ENCODE data around the gene SNAI3.

The SNAI3 gene

GRCh38 chr16:88686439-88687253 lies at the start of gene SNAI3:
Gene SNAI3 (minus strand): TSS chr16:88686507. CDS start chr16:88686406, 101 bp downstream.
- DNase-seq = peak; percentile 37

- no peak for DNase-seq
Measured at GRCh38 chr16:88736088-88736487, 49.8 kb upstream of the SNAI3 start.

GRCh38 chr16:88735616-88736015 lies 49.3 kb upstream of the SNAI3 start:
- DNase-seq = no peak

- no peak for DNase-seq
Measured at GRCh38 chr16:88735121-88735520, 48.8 kb upstream of the SNAI3 start.

- no peak for DNase-seq
Measured at GRCh38 chr16:88734361-88734728, 48.0 kb upstream of the SNAI3 start.

- DNase-seq = no peak
Measured at GRCh38 chr16:88733630-88734360, 47.5 kb upstream of the SNAI3 start.

GRCh38 chr16:88732961-88733294 lies 46.6 kb upstream of the SNAI3 start:
- DNase-seq = no peak

- DNase-seq = no peak
Measured at GRCh38 chr16:88732172-88732960, 46.1 kb upstream of the SNAI3 start.

GRCh38 chr16:88731699-88732098 lies 45.4 kb upstream of the SNAI3 start:
- no peak for DNase-seq

GRCh38 chr16:88730632-88731607 lies 44.6 kb upstream of the SNAI3 start:
- DNase-seq = no peak

GRCh38 chr16:88727871-88728270 lies 41.6 kb upstream of the SNAI3 start:
- no peak for DNase-seq

- DNase-seq = no peak
Measured at GRCh38 chr16:88726981-88727380, 40.7 kb upstream of the SNAI3 start.

- DNase-seq = no peak
Measured at GRCh38 chr16:88726408-88726749, 40.1 kb upstream of the SNAI3 start.

- no peak for DNase-seq
Measured at GRCh38 chr16:88725609-88726407, 39.5 kb upstream of the SNAI3 start.

GRCh38 chr16:88724855-88725555 lies 38.7 kb upstream of the SNAI3 start:
- DNase-seq = no peak

GRCh38 chr16:88723911-88724310 lies 37.6 kb upstream of the SNAI3 start:
- DNase-seq = no peak

- DNase-seq = no peak
Measured at GRCh38 chr16:88723507-88723887, 37.2 kb upstream of the SNAI3 start.

GRCh38 chr16:88722784-88723506 lies 36.6 kb upstream of the SNAI3 start:
- no peak for DNase-seq

GRCh38 chr16:88721815-88722755 lies 35.8 kb upstream of the SNAI3 start:
- DNase-seq = no peak
